K562 (cell line): ENCODE data around the gene GGT1. TPM values are rescaled to one million over a fixed set of nuclear protein-coding genes. Genes with fewer than 3 reads are reported as not detected.
"Not testable (repeated sequence)": the region's sequence is repeated elsewhere in the genome, so short reads cannot be mapped to it uniquely, and the experiment has no call there.

ENCODE experiments used
- ATAC-seq: fragments of 200-7000 bp; cut with Tn5 transposase; 3 replicates; pipeline ENCODE4 v1.9.1; 2020; ENCODE audit warnings: moderate library complexity
- BruUV-seq: library from RNA; stranded (reverse); fragments of 400-500 nt; replicated peaks from 2 replicates; lab custom pipeline; 2021; lab: Mats Ljungman, UMichigan
- CTCF ChIA-PET: fragments of 300-600 bp; formaldehyde crosslinking; extraction: SDS; loops from one replicate; lab custom pipeline; 2021; ENCODE audit warnings: low intra/inter-chr PET ratio; lab: Yijun Ruan, JAX
- POLR2A ChIA-PET: fragments of 300-600, 350-650 bp; sonication (Branson Sonifier 250); formaldehyde crosslinking; extraction: SDS; loops from one replicate; lab custom pipeline; 2021; ENCODE audit warnings: antibody characterized with exemption, inconsistent platforms; lab: Yijun Ruan, JAX
- DNase-seq, 4 experiments: peaks; one replicate each; pipeline versions ENCODE4 v3.0.0 to v3.0.0-alpha.2; 2011 to 2018; ENCODE audit warnings: low spot score in 3 of 4, mixed read lengths in 3 of 4; ENCODE audit errors: extremely low read depth in 1 of 4
- FAIRE-seq: peaks from 2 replicates; lab custom pipeline; 2011; peaks lifted over from hg19 to GRCh38; lab: Jason Lieb, UNC
- H2AFZ ChIP-seq: 2 replicates; pipeline ENCODE4 v1.6.0; 2011; ENCODE audit warnings: low read depth, low read length, control low read depth, inconsistent platforms
- H3K27ac ChIP-seq: fragments of 200-600 bp; 3 replicates; pipeline ENCODE4 v1.8.0; 2011; ENCODE audit warnings: low read depth, mild to moderate bottlenecking, control low read depth, inconsistent platforms, low read length, moderate library complexity, mixed read lengths; ENCODE audit errors: extremely low read depth
- H3K27me3 ChIP-seq, 2 experiments: fragments of 300-600 bp in 1 of 2; 2 replicates in 1 of 2; 3 replicates in 1 of 2; pipeline versions ENCODE4 v1.6.0 to v1.8.0; 2011; ENCODE audit warnings: inconsistent platforms in 2 of 2, low read length in 2 of 2, mild to moderate bottlenecking in 1 of 2, mixed read lengths in 1 of 2, moderate library complexity in 1 of 2; ENCODE audit not compliant: control insufficient read depth in 2 of 2, insufficient read depth in 2 of 2
- H3K36me3 ChIP-seq: fragments of 300-600 bp; 3 replicates; pipeline ENCODE4 v1.8.0; 2011; ENCODE audit warnings: mild to moderate bottlenecking, low read length, inconsistent platforms; ENCODE audit not compliant: control insufficient read depth, insufficient read depth
- H3K4me1 ChIP-seq, 2 experiments: fragments of 200-600 bp in 1 of 2; replicated peaks in 1 of 2; 2 replicates in 1 of 2; 3 replicates in 1 of 2; pipeline versions ENCODE4 v1.5.1 to v1.8.0; 2011; ENCODE audit warnings: inconsistent platforms in 2 of 2, low read length in 2 of 2, mild to moderate bottlenecking in 1 of 2, mixed read lengths in 1 of 2, moderate library complexity in 1 of 2; ENCODE audit not compliant: control insufficient read depth in 2 of 2, insufficient read depth in 2 of 2
- H3K4me2 ChIP-seq: 2 replicates; pipeline ENCODE4 v1.6.1; 2011; ENCODE audit warnings: low read length, control low read depth, inconsistent platforms, mixed read lengths; ENCODE audit not compliant: insufficient read depth
- H3K4me3 ChIP-seq: fragments of 200-600 bp; sonication (generic), shearing (Covaris generic); 2 replicates; pipeline ENCODE4 v1.5.1; 2016; ENCODE audit warnings: control low read depth, inconsistent platforms
- H3K79me2 ChIP-seq: fragments of 200-600 bp; 3 replicates; pipeline ENCODE4 v1.8.0; 2011; ENCODE audit warnings: low read length, inconsistent platforms; ENCODE audit not compliant: control insufficient read depth, insufficient read depth
- H3K9ac ChIP-seq, 2 experiments: 2 replicates each; pipeline versions ENCODE4 v1.6.0 to v1.6.1; 2011; ENCODE audit warnings: low read depth in 2 of 2, low read length in 2 of 2, control low read depth in 1 of 2, inconsistent platforms in 1 of 2, mild to moderate bottlenecking in 1 of 2, mixed read lengths in 1 of 2; ENCODE audit not compliant: insufficient read depth in 1 of 2
- H3K9me1 ChIP-seq: one replicate; pipeline ENCODE4 v1.6.0; 2011; ENCODE audit warnings: inconsistent platforms, mild to moderate bottlenecking, low read length, moderate library complexity; ENCODE audit not compliant: control insufficient read depth, insufficient read depth
- H3K9me3 ChIP-seq: replicated peaks from 2 replicates; pipeline ENCODE4 v1.5.1; 2011; ENCODE audit warnings: low read depth, low read length, inconsistent platforms; ENCODE audit not compliant: control insufficient read depth, insufficient read depth
- H4K20me1 ChIP-seq: replicated peaks from 2 replicates; pipeline ENCODE4 v1.6.1; 2011; ENCODE audit warnings: low read length, inconsistent platforms, mixed read lengths; ENCODE audit not compliant: control insufficient read depth, insufficient read depth
- NFIC ChIP-seq: fragments of 450-650 bp; IDR thresholded peaks from 2 replicates; pipeline ENCODE4 v1.6.1; 2017; ENCODE audit warnings: mild to moderate bottlenecking, inconsistent platforms
- ZNF699 ChIP-seq: fragments of 250-450 bp; sonication (Bioruptor Pico); IDR thresholded peaks from 2 replicates; pipeline ENCODE4 v1.8.0; 2021; ENCODE audit warnings: mild to moderate bottlenecking, moderate library complexity; ENCODE audit not compliant: insufficient replicate concordance
- WGBS: fragments of 100-300 bp; shearing (Covaris generic); methylation state at CpG from one replicate; pipeline ENCODE4 v1.1.6; 2016; ENCODE audit warnings: low coverage, mixed read lengths; ENCODE audit not compliant: insufficient coverage; ENCODE audit errors: missing lambda C conversion rate; 5-methylcytosine and 5-hydroxymethylcytosine counted together
- in situ Hi-C: fragments of 300-500 bp; cut with MboI; formaldehyde crosslinking; loops from 4 replicates; pipeline ENCODE4 v1.15.0; 2018; ENCODE audit warnings: inconsistent platforms, mixed read lengths
- intact Hi-C: fragments of 100-400 bp; cut with micrococcal nuclease; formaldehyde crosslinking; loops from 2 replicates; pipeline ENCODE4 v1.14.2; 2022
- polyA plus RNA-seq, 8 experiments: library from polyadenylated mRNA; depleted of rRNA in 4 of 8; stranded (reverse) in 5 of 8; unstranded in 3 of 8; fragments of >200 nt; fragmentation: Nextera tagmentation in 2 of 8; fragmentation: Illumina TruSeq in 1 of 8; extraction: Ambion mirVana in 2 of 8; extraction: Trizol in 1 of 8; gene quantifications; 2 replicates each; pipeline versions ENCODE4 v1.2.1 to v1.2.3, GENCODE V29; 2011 to 2014; ENCODE audit warnings: inconsistent platforms in 1 of 8, missing spikeins in 1 of 8
- total RNA-seq, 7 experiments: library from RNA; depleted of rRNA in 6 of 7; stranded (reverse); fragments of >200 nt in 6 of 7; fragmentation: Illumina TruSeq in 2 of 7; extraction: Trizol in 2 of 7; gene quantifications; 2 replicates each; pipeline versions ENCODE4 v1.2.1 to v1.2.3, GENCODE V29; 2011 to 2021; ENCODE audit warnings: low replicate concordance in 1 of 7

GGT1 gene
- total and polyA plus RNA-seq, 9 of the 15 experiments (the other 6 are each of a cell fraction or from before 2014, with no cell fraction given): 0.46 to 11.8 (median 6.9) TPM

DNA sequence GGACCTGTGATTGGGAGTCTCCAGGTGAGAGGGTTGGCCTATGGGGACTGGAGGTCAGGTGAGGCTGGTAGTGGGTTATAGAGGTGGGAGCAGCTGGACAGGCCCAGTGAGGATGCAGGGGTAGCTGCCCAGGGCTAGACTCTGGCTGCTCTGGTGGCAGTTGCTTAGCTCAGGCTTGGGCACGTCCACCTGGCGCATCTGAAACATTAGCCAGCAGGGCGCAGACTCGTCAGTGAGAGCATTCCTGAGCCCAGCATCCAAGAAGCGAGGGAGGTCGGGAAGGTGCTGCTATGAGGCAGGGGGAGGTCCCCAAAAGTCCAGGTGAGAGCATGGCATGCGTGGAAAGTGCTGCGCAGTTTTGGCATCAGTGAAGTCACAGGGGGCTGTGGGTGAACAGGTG lies 3.5 kb upstream of the GGT1 start:
- BruUV-seq: no TSS peak
- Histone ChIP-seq H3K9me1 (no peaks in the 10 kb centered on the region), H4K20me1 (no peaks in the 10 kb centered on the region), H3K27ac (no peak overlapping the region), H3K4me1 (peaks cover 2 to 22% of the 10 kb centered on the region in 2 experiments; a peak in 3 of 5 replicates), H3K27me3 (no peaks in the 10 kb centered on the region), H2AFZ (no peak overlapping the region), H3K4me2 (no peak overlapping the region), H3K4me3 (no peak overlapping the region), H3K36me3 (no peaks in the 10 kb centered on the region), H3K9ac (no peak overlapping the region), H3K9me3 (no peaks in the 10 kb centered on the region), H3K79me2 (no peaks in the 10 kb centered on the region)
- intact Hi-C loops: no loop called here
- no peak for DNase-seq
- in situ Hi-C loops: no loop called here
- ChIA-PET POLR2A (interaction anchor here (0.9 to 1.1 kb wide), 2 partner anchors 27 to 45 kb away, joined by 3 read pairs; partner anchors contain the start of gene GUCD1), CTCF (no interaction called here)
- ATAC-seq: no peak
- no peak for FAIRE-seq
- TF ChIP-seq ZNF699 (CRISPR knock-in tag): no peak
- 55% methylated on average over 7 of the region's 8 CpGs for WGBS

DNA sequence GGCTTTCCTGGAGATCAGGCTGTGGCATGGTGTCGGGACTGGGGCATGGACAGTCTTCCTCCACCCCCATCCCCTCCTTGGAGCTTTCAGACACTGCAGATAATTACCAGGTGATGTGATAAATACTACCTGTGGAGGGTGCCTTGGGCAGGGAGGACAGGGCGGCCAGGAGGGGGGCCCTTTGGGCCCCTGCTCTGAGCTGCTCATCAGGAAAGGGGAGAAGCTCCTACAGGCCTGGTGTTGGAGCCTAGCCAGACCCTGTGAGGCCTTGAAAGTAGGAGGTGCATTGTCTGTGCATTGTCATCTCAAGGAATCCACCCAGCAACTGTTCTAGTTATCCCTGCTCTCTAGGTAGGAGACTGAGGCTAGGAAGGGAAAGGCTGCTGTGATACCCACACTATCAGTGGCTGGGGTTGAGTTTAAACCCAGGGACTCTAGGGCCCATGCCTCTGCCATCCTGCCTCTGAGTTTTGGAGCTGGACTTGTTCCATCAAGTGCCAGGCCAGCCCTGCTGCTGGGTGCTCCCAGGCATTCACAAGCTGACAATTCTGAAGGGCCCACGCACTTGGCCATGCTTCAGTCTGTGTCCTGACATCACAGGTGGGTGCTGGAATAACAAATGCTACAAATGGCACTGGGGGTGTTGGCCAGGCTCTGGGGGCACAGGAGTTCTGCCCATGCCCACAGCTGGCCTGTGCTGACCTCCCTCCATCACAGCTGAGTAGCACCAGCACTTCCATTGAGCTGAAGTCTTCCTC lies 2.9 kb upstream of the GGT1 start:
- not testable (repeated sequence) for DNase-seq, H3K9me1 ChIP-seq

More for the DNA sequence above, 2.9 kb upstream of the GGT1 start:
- CTCF ChIA-PET, H3K27me3 ChIP-seq, H4K20me1 ChIP-seq, ATAC-seq, H3K27ac ChIP-seq, H3K36me3 ChIP-seq, H3K4me2 ChIP-seq, H3K4me3 ChIP-seq, intact Hi-C loops, H3K9me3 ChIP-seq, BruUV-seq, H3K79me2 ChIP-seq, H2AFZ ChIP-seq, H3K9ac ChIP-seq: not testable (repeated sequence)
- POLR2A ChIA-PET: interaction anchor here (0.9 to 1.1 kb wide), 2 partner anchors 28 to 45 kb away, joined by 3 read pairs; partner anchors contain the start of gene GUCD1
- H3K4me1 ChIP-seq: peaks cover 2 to 19% of the 10 kb centered on the region in 2 experiments; a peak in 3 of 5 replicates
- peak; percentile 35; the same call in 1 of the 2 replicates for TF ChIP-seq NFIC
- in situ Hi-C loops: loop anchor here (5.0 kb wide), 1 partner anchor 923 kb away; no protein-coding TSS in a partner anchor
- WGBS: 33% methylated on average over 1 of the region's 3 CpGs
- FAIRE-seq: peak; percentile 26
